Stimulated activated effector memory CD8-positive, alpha-beta T cell treated with anti-CD3 and anti-CD28 coated beads, Interleukin-12 subunit alpha, Interleukin-12 subunit beta, amount 100 ng/mL, for 72 hours (primary cell): ENCODE data around the gene TRIM29.

ENCODE experiments used
- ATAC-seq: fragments of 150-1000 bp; cut with Tn5 transposase; 2 replicates; pipeline ENCODE4 v1.10.0; 2021
- DNase-seq, 2 donors: peaks; one replicate each; pipeline ENCODE4 v3.0.0; 2021 to 2022; ENCODE audit warnings: low spot score in 2 of 2
- H3K27ac Mint-ChIP-seq: one replicate; pipeline ENCODE4 v1.8.0; 2022; ENCODE audit warnings: mild to moderate bottlenecking, mixed read lengths
- H3K36me3 Mint-ChIP-seq: one replicate; pipeline ENCODE4 v1.8.0; 2022; ENCODE audit warnings: mild to moderate bottlenecking, mixed read lengths
- H3K4me1 Mint-ChIP-seq: one replicate; pipeline ENCODE4 v1.8.0; 2022; ENCODE audit warnings: mixed read lengths
- H3K4me3 Mint-ChIP-seq: one replicate; pipeline ENCODE4 v1.8.0; 2022; ENCODE audit warnings: mild to moderate bottlenecking, mixed read lengths
- H3K9me3 Mint-ChIP-seq: one replicate; pipeline ENCODE4 v1.8.0; 2022; ENCODE audit warnings: mixed read lengths

Gene TRIM29

DNA sequence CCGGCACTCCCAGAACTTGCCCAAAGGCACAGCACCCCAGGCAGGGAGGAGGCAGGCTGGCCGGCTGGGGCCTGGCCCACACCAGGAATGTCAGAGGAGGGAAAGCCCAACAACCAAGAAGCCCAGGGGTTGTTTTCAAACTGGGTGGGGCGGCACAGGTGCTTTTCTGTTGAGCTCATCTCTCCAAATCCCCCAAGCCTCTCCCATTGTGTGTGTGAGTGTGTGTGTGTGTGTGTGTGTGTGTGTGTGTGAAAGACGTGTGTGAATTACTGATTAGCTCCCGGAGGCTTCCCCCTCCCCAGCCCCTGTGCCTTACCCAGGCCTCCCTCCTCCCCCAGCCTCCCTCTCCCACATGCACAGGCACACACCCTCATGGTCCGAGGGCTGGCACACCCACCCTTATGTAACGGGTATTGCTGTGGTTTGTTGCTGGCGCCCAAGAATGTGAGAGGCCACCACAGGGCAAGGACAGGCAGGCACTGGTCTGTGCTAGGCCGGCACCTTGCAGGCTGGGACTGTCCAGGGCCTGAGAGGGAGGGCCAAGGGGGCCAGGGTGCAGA lies 15.9 kb downstream of the TRIM29 start:
- no peak overlapping the region for H3K4me3 Mint-ChIP-seq
- ATAC-seq: no peak
- H3K27ac Mint-ChIP-seq: peak overlapping the region; percentile 50

DNA sequence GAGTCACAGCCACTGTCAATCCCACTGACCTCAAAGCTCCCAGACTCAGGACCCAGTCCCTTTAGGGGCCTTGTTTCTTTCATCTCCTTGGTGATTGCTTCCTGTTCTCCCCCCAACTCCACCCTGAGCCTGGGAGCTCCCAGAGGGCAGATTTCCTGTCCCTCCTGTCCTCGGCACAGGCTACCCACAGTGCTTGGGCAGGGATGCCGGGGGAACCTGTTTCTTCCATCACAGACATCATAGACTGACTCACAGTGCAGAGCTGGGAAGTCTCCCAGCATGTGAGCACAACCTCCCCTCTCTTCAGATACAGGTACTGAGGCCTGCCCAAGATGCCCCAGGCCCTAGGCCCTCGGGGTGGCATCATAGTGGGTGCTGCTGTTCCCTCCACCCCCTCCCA lies 16.6 kb downstream of the TRIM29 start:
- no peaks in the 10 kb centered on the region for H3K9me3 Mint-ChIP-seq
- ATAC-seq: no peak
- H3K36me3 Mint-ChIP-seq: no peaks in the 10 kb centered on the region
- DNase-seq: no peak
- H3K4me3 Mint-ChIP-seq: no peak overlapping the region
- H3K4me1 Mint-ChIP-seq: no peaks in the 10 kb centered on the region
- peak overlapping the region; percentile 50 for H3K27ac Mint-ChIP-seq

More for the DNA sequence above, 15.9 kb downstream of the TRIM29 start:
- H3K4me1 Mint-ChIP-seq: no peaks in the 10 kb centered on the region
- DNase-seq: no peak
- no peaks in the 10 kb centered on the region for H3K9me3 Mint-ChIP-seq
- H3K36me3 Mint-ChIP-seq: no peaks in the 10 kb centered on the region

DNA sequence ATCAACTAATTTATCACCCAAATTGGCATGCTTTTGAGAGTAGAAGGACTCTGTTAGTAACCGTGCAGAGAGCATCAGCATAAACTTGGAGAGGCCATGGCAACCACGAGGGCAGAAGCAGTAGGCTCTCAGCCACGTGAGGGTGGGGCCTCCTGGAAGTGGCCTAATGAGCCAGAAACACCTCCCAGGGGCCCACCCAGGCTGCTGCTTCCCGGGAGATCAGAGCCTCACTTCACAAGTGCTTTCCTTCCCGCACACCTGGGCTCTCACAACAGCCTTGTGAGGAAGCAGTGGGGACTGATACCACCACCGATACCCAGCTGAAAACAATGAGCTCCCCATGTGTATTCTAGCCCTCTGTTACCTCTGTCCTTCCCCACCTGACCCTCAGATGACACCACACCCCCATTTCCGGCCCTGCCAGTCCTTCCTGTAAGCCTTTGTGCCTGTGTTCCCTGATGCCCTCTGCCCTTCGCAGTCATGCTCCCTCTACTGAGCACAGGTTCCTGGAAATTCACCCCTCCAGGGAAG lies 17.0 kb downstream of the TRIM29 start:
- no peaks in the 10 kb centered on the region for H3K9me3 Mint-ChIP-seq
- H3K36me3 Mint-ChIP-seq: no peaks in the 10 kb centered on the region
- H3K4me3 Mint-ChIP-seq: no peak overlapping the region
- no peaks in the 10 kb centered on the region for H3K4me1 Mint-ChIP-seq
- ATAC-seq (no peak), DNase-seq (no peak)
- peak overlapping the region; percentile 50 for H3K27ac Mint-ChIP-seq

DNA sequence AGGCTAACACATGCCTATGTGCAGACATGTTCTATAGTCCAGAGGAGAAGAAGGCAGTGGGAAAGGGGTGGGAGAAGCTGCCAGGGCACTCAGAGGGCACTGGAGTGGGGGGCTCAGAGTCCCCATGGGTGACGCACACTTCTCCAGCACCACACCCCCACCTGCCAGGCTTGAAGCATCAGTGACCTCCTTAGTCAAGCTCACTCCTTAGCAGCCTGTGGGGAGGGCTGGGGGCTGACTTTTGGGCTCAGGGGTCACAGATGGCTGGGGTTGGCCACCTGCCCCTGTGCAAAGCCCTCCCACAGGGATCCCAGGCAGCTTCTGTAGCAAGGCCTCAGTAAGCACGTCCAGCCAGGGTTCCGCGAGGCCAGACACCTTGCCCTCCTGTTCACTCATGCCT lies 18.8 kb downstream of the TRIM29 start:
- no peaks in the 10 kb centered on the region for H3K9me3 Mint-ChIP-seq
- H3K4me3 Mint-ChIP-seq: no peak overlapping the region
- no peak overlapping the region for H3K27ac Mint-ChIP-seq
- DNase-seq (no peak), ATAC-seq (no peak)
- no peaks in the 10 kb centered on the region for H3K4me1 Mint-ChIP-seq
- H3K36me3 Mint-ChIP-seq: no peaks in the 10 kb centered on the region

DNA sequence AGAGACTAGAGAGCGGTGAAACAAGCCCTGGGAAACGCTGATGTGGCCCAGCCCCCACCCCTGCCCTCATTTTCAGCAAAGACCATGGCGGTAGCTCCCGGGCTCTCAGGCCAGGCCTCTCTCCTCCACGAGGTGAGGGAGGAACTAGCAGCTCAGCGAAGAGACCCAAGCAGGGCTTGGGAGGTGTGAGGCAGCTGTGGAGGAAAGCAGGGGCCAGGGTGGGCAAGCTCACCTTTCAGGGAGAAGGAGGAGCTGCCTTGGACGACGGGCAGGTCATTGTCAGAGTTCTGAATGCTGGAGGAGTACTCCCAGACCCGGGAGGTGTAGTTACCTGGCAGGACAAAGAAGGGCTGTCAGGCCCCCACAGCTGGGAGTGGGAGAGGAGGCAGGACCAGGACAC lies 19.9 kb downstream of the TRIM29 start:
- DNase-seq (no peak), ATAC-seq (no peak)
- Mint-ChIP-seq H3K9me3 (no peaks in the 10 kb centered on the region), H3K4me1 (no peaks in the 10 kb centered on the region), H3K27ac (no peak overlapping the region), H3K36me3 (no peaks in the 10 kb centered on the region), H3K4me3 (no peak overlapping the region)

DNA sequence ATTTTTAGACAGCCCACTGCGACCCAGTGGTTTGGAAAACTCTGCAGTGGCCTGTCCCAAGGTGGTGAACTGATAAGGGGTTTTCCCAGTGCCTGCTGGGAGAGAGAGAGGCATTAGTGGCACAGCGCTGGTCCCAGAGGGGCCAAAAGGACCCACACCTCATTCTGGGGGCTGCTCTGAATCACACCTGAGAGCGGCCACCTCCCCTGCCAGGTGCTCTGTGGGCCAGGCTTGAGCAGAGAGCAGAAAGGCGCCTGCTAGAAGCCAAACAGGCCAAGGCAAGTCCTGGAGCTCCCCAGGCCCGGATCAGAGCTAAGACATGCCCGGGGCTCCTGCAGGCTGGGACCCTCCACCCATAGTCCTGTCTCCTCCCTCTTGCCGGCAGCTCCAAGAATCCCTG lies 20.9 kb downstream of the TRIM29 start:
- no peak overlapping the region for H3K4me3 Mint-ChIP-seq
- H3K4me1 Mint-ChIP-seq: no peaks in the 10 kb centered on the region
- no peaks in the 10 kb centered on the region for H3K9me3 Mint-ChIP-seq
- DNase-seq (no peak), ATAC-seq (no peak)
- no peaks in the 10 kb centered on the region for H3K36me3 Mint-ChIP-seq
- H3K27ac Mint-ChIP-seq: no peak overlapping the region

DNA sequence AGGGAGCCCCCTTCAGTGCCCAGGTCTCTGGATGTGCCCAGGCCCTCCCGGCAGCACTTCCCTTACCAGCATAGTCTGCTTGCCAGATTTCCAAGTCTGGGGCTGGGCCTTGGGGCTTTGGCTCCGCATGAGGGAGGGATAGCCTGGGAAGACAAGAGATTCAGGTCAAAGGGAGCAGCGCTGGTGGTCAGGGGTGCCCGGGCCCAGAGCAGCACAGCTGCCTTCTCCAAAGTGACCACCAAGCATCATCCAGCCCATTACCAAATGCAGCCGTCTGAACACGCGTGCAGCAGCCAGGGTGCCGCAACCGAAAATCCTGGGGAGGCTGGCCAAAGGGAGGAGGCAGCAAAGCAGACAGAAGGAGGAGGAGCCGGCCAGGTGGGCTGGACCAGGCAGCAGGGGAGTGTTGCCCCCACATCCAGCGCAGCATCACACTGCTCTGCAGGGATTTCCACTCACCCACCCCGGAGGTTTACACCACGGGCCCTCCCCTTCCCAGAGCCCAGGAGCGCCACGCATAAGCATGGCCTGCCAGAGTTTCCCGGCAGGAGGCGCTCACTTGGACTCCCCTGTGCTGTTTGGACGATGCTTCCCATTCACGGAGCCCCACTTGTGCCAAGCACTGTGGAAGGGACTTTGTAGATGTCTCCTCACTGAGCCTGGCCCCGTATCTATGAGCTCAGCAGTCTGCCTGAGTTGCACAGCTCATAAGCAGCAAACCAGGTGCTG lies 22.5 kb downstream of the TRIM29 start:
- Mint-ChIP-seq H3K4me1 (no peaks in the 10 kb centered on the region), H3K36me3 (no peaks in the 10 kb centered on the region), H3K9me3 (no peaks in the 10 kb centered on the region), H3K4me3 (no peak overlapping the region), H3K27ac (no peak overlapping the region)
- DNase-seq (no peak), ATAC-seq (no peak)

DNA sequence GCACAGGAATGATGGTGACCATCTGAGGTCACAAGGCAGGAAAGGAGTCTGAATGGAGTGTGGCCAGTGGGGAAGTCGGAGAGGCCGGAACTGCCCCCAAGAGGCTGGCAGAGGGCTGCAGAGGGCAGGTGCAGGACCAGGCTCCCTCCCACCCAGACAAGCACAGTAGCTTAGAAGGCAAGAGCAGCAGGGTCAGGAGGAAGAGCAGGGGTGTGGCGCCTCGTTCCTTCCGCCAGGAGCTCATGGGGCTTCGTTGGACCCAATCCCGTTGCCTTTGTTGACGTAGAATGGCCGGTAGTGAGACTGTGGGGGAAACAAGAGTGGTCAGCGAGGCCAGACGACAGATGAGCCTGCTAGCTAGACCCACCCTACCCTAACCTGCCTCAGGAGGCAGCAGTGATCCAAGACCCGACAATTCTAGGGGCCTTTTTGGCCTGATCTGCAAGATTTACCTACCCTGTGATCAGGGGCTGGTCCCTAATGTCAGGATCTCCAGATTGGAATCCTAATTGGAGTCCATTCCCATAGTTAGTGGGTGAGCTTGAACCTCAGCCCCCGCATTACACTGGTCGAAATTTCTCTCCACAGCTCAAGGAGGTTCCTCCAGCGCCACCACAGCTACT lies 25.6 kb downstream of the TRIM29 start:
- H3K27ac Mint-ChIP-seq: no peak overlapping the region
- ATAC-seq (no peak), DNase-seq (no peak)
- no peak overlapping the region for H3K4me3 Mint-ChIP-seq
- no peaks in the 10 kb centered on the region for H3K9me3 Mint-ChIP-seq
- H3K4me1 Mint-ChIP-seq: peaks cover 5% of the 10 kb centered on the region
- no peaks in the 10 kb centered on the region for H3K36me3 Mint-ChIP-seq

DNA sequence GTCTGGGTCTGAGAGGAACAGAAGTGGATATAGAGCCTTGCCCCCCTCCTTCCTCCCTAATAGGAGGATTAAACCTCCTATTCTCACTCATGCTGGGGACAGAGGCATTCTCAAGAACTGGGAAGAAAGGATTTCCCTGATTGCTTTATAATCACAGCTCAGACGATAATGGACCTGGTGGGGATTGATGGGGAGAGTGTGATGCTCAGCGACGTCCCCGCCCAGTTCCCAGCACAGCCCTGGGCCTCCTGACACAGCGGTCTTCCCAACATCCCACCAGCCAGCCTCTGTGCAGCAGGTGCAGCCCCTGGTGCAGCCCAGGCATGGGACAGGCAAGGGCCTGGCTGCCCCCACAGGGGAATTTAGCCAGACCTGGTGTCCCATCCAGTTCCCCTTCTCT lies 28.4 kb downstream of the TRIM29 start:
- ATAC-seq (no peak), DNase-seq (no peak)
- no peaks in the 10 kb centered on the region for H3K9me3 Mint-ChIP-seq
- no peak overlapping the region for H3K27ac Mint-ChIP-seq
- no peak overlapping the region for H3K4me3 Mint-ChIP-seq
- peaks cover 5% of the 10 kb centered on the region for H3K4me1 Mint-ChIP-seq
- H3K36me3 Mint-ChIP-seq: no peaks in the 10 kb centered on the region

DNA sequence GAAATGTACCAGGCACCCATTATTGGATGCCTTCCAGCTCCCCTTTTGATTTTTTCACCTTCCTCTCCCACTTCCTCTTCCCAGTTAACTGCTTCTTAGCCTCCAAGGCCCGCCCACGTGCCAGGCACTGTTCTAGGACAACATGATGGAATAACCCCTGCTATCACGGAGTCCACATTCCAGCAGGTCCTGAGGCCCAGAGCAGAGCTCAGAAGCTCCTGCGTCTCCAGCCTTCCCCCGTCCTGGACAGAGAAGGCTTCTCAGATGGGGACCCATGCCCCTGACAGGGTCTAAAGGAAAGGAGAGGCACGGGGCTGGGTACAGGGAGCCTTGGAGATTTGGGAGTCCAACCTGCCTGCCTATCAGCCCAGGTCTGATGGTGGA lies 29.1 kb downstream of the TRIM29 start:
- no peaks in the 10 kb centered on the region for H3K9me3 Mint-ChIP-seq
- no peak for ATAC-seq
- H3K36me3 Mint-ChIP-seq: no peaks in the 10 kb centered on the region
- no peak for DNase-seq
- no peak overlapping the region for H3K4me3 Mint-ChIP-seq
- peaks cover 5% of the 10 kb centered on the region for H3K4me1 Mint-ChIP-seq
- H3K27ac Mint-ChIP-seq: no peak overlapping the region

DNA sequence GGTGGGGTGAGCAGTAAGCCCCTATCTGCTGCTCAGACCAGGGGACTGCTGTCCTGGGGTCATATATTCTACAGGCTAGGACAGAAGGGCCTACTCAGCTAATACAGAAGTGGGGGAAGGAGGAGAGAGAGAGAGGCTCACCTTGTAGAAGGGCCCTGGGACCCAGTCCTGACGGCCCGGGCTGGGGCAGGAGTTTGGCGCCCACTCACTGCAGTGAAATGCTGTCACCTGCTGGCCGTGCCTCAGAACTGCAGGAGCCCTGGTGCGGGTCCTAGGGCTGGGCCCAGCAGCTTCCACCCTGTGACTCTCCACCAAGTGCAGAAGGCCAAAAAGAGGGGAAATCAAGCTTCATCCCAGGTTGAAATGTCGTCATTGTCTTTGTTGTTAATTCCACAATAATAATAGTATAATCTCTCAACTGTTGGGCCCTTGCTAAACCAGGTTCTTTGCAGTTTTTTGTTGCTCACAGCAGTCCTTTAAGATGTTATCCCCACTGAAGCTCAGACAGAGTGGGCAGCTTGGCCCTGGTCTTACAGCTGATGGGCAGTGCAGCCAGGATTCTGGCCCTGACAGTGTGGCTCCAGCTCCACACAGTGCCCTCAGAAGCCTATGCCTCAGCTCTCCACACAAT lies 29.6 kb downstream of the TRIM29 start:
- Mint-ChIP-seq H3K27ac (no peak overlapping the region), H3K36me3 (no peaks in the 10 kb centered on the region), H3K4me3 (no peak overlapping the region), H3K4me1 (peaks cover 5% of the 10 kb centered on the region), H3K9me3 (no peaks in the 10 kb centered on the region)
- ATAC-seq: peak; percentile 67
- peak; percentile 51 to 82 for DNase-seq

DNA sequence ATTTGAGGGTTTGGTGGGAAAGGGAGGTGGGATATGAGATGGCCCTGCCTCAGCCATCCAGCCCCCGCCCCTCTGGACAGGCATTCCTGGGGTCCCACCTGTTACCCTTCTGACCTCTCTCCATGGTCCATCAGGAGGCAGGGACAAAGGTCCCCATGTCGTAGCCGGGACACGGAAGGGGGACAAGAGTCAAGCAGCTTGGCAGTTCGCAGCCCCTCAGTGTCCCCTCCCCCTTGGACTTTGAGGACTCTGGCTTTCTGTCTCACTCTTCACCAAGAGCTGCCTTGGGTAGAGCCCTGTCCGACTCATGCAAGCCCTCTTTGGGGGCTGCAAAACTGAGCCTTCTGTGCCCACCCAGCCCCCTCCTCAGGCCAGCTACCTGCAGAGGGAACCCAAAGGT lies 30.2 kb downstream of the TRIM29 start:
- DNase-seq (no peak), ATAC-seq (no peak)
- Mint-ChIP-seq H3K4me1 (peaks cover 5% of the 10 kb centered on the region), H3K4me3 (no peak overlapping the region), H3K36me3 (no peaks in the 10 kb centered on the region), H3K27ac (no peak overlapping the region), H3K9me3 (no peaks in the 10 kb centered on the region)

DNA sequence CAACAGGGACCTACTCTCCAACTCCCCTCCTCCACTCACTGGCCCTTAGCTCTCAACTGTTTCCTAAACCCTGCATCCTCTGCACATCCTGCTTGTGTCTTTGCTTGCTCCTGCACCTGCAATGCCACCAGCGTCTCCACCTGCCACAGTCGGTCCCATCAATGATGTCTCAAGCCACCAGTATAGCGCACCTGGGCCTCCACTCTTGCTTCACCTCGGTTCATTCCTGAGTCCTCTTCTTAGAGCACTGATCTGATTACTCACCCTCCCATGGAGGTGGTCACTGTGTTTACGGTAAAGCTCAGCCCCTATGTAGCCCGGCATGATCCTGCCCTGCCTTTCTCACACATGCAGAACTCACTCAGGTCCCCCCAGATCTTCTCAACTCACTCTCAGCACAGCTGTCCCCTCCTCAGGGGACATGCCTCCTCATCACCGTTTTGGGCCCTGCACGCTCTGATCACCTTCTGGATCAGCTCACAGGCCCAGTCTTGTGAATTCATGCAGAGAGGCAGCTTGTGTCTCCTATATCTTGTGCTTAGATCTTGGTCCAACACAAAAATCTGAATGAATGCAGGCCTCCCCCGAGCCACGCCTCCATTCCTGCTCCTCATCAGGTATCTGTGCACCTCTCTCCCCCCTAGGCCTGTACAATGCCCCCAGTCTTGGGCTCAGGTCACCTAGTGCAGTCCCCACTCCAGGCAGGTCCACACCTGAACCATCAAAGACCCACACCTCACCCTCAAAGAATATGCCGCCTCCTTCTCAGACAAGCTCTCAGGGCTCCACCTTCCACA lies 31.4 kb downstream of the TRIM29 start:
- DNase-seq (no peak), ATAC-seq (no peak)
- no peak overlapping the region for H3K4me3 Mint-ChIP-seq
- no peaks in the 10 kb centered on the region for H3K9me3 Mint-ChIP-seq
- H3K27ac Mint-ChIP-seq: no peak overlapping the region
- H3K4me1 Mint-ChIP-seq: peaks cover 5% of the 10 kb centered on the region
- H3K36me3 Mint-ChIP-seq: no peaks in the 10 kb centered on the region

DNA sequence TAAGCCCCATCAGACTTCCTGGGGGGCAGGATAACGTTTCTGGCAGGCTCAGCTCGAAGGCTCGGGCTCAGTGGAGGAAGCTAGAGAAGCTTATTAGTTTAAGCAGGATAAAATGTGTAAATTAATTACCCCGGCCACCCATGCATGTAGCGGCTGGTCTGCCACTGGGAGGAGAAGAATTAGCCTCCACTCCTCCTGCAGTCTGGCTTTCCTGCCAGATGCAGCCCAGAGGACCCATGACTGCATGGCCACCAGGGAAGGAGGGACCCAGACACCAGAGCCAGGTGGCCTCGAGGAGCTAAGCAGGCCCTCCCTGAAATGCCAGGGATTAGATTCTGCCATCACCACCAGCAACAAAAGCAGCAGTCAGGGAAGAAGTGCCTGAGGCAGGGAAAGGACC lies 32.3 kb downstream of the TRIM29 start:
- H3K36me3 Mint-ChIP-seq: no peaks in the 10 kb centered on the region
- ATAC-seq (no peak), DNase-seq (no peak)
- H3K4me1 Mint-ChIP-seq: peaks cover 5% of the 10 kb centered on the region
- H3K27ac Mint-ChIP-seq: no peak overlapping the region
- H3K9me3 Mint-ChIP-seq: no peaks in the 10 kb centered on the region
- H3K4me3 Mint-ChIP-seq: no peak overlapping the region

DNA sequence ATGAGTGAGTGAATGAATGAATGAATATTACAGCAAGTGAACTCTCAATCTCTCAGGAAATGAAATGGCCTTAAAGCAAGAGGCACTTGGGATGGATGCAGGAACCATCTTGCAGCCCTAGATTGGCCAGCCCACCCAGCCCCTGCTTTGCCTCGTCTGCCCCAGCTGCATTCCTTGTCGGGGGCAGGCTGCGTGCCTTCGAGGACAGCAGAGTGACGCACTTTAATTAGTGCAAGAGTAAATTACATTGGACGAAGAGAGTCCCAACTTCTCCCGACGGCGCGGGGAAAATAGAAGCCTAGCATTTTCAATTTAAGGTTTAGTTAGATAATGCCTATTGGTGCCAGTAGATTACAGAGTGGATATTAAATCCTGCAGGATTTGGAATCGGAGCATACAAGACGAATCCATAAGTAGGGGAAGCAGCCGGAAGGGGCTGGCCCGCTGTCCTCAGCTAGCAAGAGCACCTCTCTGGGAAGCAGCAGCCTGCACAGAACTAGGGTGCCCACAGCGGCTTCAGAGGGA lies 33.8 kb downstream of the TRIM29 start:
- no peaks in the 10 kb centered on the region for H3K9me3 Mint-ChIP-seq
- DNase-seq (no peak), ATAC-seq (no peak)
- no peak overlapping the region for H3K4me3 Mint-ChIP-seq
- H3K4me1 Mint-ChIP-seq: peaks cover 5% of the 10 kb centered on the region
- no peaks in the 10 kb centered on the region for H3K36me3 Mint-ChIP-seq
- H3K27ac Mint-ChIP-seq: no peak overlapping the region
